ENCODE results near the gene NQO1. TPM values are rescaled to one million over a fixed set of nuclear protein-coding genes. Genes with fewer than 3 reads are reported as not detected.

The NQO1 gene
- total and polyA plus RNA-seq, 4 donors, result 0.92 to 5.5 (median 1.9) TPM

DNA sequence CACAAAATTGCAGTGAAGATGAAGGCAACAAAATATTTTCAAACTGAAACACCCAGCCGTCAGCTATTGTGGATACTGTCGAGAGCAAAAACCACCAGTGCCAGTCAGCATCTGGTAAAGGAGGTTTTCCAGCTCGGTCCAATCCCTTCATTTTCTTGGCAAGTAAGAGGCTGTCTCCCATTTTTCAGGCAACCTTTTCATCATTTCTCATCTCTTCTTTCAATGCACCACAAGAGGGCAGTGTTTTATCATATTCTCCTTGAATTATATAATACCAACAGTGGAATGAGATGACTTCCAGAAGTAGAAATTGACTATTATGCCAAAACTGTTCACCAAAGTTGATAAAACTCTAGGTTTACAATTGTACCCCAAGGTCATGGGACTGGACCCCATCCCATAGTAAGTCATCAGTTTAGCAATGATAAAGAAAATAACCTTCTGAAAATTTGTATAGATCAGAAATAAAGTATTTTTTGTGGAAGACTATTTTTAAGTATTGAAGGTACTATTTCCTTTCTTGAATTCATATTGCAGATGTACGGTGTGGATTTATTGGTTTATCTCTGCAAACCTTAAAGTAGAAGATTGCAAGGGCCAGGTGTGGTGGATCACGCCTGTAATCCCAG, 16.8 kb downstream of the NQO1 start:
- TF ChIP-seq, protein P1, sequence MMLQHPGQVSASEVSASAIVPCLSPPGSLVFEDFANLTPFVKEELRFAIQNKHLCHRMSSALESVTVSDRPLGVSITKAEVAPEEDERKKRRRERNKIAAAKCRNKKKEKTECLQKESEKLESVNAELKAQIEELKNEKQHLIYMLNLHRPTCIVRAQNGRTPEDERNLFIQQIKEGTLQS (IDR thresholded peaks at IDR 0.05), result no peak
- TF ChIP-seq GABPA (IDR thresholded peaks at IDR 0.05 in 1 of 2, conservative IDR thresholded peaks at IDR 0.05 in 1 of 2) (no peak), EGR1 (IDR thresholded peaks at IDR 0.05; ENCODE audit: low read depth in 2 of 2) (no peak), YY1 (IDR thresholded peaks at IDR 0.05) (no peak), RAD21 (IDR thresholded peaks at IDR 0.05) (peak; percentile 86), JUND (IDR thresholded peaks at IDR 0.05) (no peak)
- TF ChIP-seq, protein P2, sequence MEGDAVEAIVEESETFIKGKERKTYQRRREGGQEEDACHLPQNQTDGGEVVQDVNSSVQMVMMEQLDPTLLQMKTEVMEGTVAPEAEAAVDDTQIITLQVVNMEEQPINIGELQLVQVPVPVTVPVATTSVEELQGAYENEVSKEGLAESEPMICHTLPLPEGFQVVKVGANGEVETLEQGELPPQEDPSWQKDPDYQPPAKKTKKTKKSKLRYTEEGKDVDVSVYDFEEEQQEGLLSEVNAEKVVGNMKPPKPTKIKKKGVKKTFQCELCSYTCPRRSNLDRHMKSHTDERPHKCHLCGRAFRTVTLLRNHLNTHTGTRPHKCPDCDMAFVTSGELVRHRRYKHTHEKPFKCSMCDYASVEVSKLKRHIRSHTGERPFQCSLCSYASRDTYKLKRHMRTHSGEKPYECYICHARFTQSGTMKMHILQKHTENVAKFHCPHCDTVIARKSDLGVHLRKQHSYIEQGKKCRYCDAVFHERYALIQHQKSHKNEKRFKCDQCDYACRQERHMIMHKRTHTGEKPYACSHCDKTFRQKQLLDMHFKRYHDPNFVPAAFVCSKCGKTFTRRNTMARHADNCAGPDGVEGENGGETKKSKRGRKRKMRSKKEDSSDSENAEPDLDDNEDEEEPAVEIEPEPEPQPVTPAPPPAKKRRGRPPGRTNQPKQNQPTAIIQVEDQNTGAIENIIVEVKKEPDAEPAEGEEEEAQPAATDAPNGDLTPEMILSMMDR (IDR thresholded peaks at IDR 0.05; ENCODE audit: low read depth, low read length, missing input control), result peak; percentile 72
- TF ChIP-seq, protein P3, sequence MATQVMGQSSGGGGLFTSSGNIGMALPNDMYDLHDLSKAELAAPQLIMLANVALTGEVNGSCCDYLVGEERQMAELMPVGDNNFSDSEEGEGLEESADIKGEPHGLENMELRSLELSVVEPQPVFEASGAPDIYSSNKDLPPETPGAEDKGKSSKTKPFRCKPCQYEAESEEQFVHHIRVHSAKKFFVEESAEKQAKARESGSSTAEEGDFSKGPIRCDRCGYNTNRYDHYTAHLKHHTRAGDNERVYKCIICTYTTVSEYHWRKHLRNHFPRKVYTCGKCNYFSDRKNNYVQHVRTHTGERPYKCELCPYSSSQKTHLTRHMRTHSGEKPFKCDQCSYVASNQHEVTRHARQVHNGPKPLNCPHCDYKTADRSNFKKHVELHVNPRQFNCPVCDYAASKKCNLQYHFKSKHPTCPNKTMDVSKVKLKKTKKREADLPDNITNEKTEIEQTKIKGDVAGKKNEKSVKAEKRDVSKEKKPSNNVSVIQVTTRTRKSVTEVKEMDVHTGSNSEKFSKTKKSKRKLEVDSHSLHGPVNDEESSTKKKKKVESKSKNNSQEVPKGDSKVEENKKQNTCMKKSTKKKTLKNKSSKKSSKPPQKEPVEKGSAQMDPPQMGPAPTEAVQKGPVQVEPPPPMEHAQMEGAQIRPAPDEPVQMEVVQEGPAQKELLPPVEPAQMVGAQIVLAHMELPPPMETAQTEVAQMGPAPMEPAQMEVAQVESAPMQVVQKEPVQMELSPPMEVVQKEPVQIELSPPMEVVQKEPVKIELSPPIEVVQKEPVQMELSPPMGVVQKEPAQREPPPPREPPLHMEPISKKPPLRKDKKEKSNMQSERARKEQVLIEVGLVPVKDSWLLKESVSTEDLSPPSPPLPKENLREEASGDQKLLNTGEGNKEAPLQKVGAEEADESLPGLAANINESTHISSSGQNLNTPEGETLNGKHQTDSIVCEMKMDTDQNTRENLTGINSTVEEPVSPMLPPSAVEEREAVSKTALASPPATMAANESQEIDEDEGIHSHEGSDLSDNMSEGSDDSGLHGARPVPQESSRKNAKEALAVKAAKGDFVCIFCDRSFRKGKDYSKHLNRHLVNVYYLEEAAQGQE (IDR thresholded peaks at IDR 0.05), result peak; percentile 7
- 43% methylated on average over 5 of the region's 5 CpGs for WGBS

DNA sequence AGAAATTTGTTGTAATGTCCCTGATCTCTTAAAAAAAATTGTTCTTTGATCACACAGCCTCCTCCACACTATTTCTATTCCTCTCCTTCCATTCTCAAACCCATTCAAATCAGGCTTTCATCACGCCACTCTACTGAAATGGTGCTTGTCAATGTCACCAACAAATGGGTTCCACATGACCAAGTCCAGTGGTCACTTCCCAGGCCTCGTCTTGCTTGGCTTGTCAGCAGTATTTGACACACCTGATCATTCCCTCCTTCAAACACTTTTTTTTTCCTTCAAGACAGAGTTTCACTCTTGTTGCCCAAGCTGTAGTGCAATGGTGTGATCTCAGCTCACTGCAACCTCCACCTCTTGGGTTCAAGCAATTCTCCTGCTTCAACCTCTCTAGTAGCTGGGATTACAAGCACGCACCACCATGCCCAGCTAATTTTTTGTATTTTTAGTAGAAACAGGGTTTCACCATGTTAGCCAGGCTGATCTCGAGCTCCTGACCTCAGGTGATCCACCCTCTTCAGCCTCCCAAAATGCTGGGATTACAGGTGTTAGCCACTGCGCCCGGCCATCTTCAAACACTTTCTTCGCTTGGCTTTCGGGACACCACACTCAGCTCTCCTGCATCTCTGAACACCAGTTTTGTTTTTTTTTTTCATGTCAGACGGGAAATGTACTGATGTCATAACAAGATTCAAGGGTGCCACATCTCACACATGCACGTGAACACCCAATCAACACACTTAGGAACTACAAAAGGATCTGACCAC, 18.3 kb downstream of the NQO1 start:
- H3K4me3 ChIP-seq (ENCODE audit: low read depth in 1 of 3, low read length in 3 of 3), result no peak overlapping the region
- H3K27ac ChIP-seq (ENCODE audit: low read depth in 1 of 2, low read length in 2 of 2), result no peak overlapping the region
- no peaks in the 10 kb centered on the region for H3K27me3 ChIP-seq (ENCODE audit: control insufficient read depth in 4 of 4, insufficient read depth in 4 of 4, low read length in 3 of 4)
- H3K36me3 ChIP-seq (ENCODE audit: control insufficient read depth in 4 of 4, insufficient read depth in 3 of 4, low read depth in 1 of 4, low read length in 3 of 4), result peaks cover 0 to 6% (median 1%) of the 10 kb centered on the region in 4 donors
- peaks cover 0 to 2% (median 0%) of the 10 kb centered on the region in 4 donors for H3K4me1 ChIP-seq (ENCODE audit: control insufficient read depth in 4 of 4, insufficient read depth in 4 of 4, low read length in 3 of 4)
- no peak overlapping the region for H3K9ac ChIP-seq (ENCODE audit: low read depth in 1 of 2, low read length in 2 of 2)
- WGBS, result 91% methylated on average over 10 of the region's 10 CpGs
- no peak for DNase-seq (ENCODE audit: low spot score)
- no peaks in the 10 kb centered on the region for H3K9me3 ChIP-seq (ENCODE audit: control insufficient read depth in 4 of 4, low read length in 3 of 4)
- TF ChIP-seq FOXA1 (IDR thresholded peaks at IDR 0.05) (no peak), YY1 (IDR thresholded peaks at IDR 0.05) (no peak), RAD21 (IDR thresholded peaks at IDR 0.05) (no peak), GABPA (IDR thresholded peaks at IDR 0.05 in 1 of 2, conservative IDR thresholded peaks at IDR 0.05 in 1 of 2) (no peak), EGR1 (IDR thresholded peaks at IDR 0.05; ENCODE audit: low read depth in 2 of 2) (no peak), RXRA (IDR thresholded peaks at IDR 0.05) (no peak), JUND (IDR thresholded peaks at IDR 0.05) (no peak), NR2F2 (IDR thresholded peaks at IDR 0.05) (no peak), SP1 (IDR thresholded peaks at IDR 0.05) (no peak), FOXA2 (IDR thresholded peaks at IDR 0.05) (no peak), HNF4G (IDR thresholded peaks at IDR 0.05) (no peak), HNF4A (conservative IDR thresholded peaks at IDR 0.05) (no peak)
- TF ChIP-seq, protein P1 (IDR thresholded peaks at IDR 0.05), result no peak
- TF ChIP-seq, protein P4, sequence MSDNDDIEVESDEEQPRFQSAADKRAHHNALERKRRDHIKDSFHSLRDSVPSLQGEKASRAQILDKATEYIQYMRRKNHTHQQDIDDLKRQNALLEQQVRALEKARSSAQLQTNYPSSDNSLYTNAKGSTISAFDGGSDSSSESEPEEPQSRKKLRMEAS (IDR thresholded peaks at IDR 0.05), result no peak
- TF ChIP-seq, protein P3 (IDR thresholded peaks at IDR 0.05), result no peak
- TF ChIP-seq, protein P2 (IDR thresholded peaks at IDR 0.05; ENCODE audit: low read depth, low read length, missing input control), result no peak

More for the DNA sequence above, 16.8 kb downstream of the NQO1 start:
- Histone ChIP-seq H3K36me3 (ENCODE audit: control insufficient read depth in 4 of 4, insufficient read depth in 3 of 4, low read depth in 1 of 4, low read length in 3 of 4) (peaks cover 0 to 6% (median 1%) of the 10 kb centered on the region in 4 donors), H3K9me3 (ENCODE audit: control insufficient read depth in 4 of 4, low read length in 3 of 4) (no peaks in the 10 kb centered on the region), H3K4me1 (ENCODE audit: control insufficient read depth in 4 of 4, insufficient read depth in 4 of 4, low read length in 3 of 4) (peaks cover 0 to 2% (median 0%) of the 10 kb centered on the region in 4 donors), H3K9ac (ENCODE audit: low read depth in 1 of 2, low read length in 2 of 2) (no peak overlapping the region), H3K4me3 (ENCODE audit: low read depth in 1 of 3, low read length in 3 of 3) (no peak overlapping the region), H3K27ac (ENCODE audit: low read depth in 1 of 2, low read length in 2 of 2) (no peak overlapping the region), H3K27me3 (ENCODE audit: control insufficient read depth in 4 of 4, insufficient read depth in 4 of 4, low read length in 3 of 4) (no peaks in the 10 kb centered on the region)
- DNase-seq (ENCODE audit: low spot score), result no peak
